Activated T-helper 1 cell treated with anti-CD3 and anti-CD28 coated beads, Interleukin-12 subunit alpha, Interleukin-12 subunit beta, Interleukin-2, Interleukin-4 antibody, amounts not matched to agents 30 ng/mL and 10 ng/mL and 1 ng/mL, durations not matched to agents 14 hours and 24 hours and 36 hours (primary cell): ENCODE data around the gene LVRN. TPM values are rescaled to one million over a fixed set of nuclear protein-coding genes. Genes with fewer than 3 reads are reported as not detected.

Source experiments
- DNase-seq: peaks from one replicate; pipeline ENCODE4 v3.0.0; 2021; ENCODE audit warnings: low spot score
- H3K27ac Mint-ChIP-seq: one replicate; pipeline ENCODE4 v1.8.0; 2021; ENCODE audit warnings: mild to moderate bottlenecking, mixed read lengths
- H3K27me3 Mint-ChIP-seq: one replicate; pipeline ENCODE4 v1.8.0; 2022; ENCODE audit warnings: mild to moderate bottlenecking, moderate library complexity, mixed read lengths; ENCODE audit not compliant: insufficient read depth
- H3K36me3 Mint-ChIP-seq: one replicate; pipeline ENCODE4 v1.8.0; 2021; ENCODE audit warnings: low read depth, mixed read lengths
- H3K4me1 Mint-ChIP-seq: one replicate; pipeline ENCODE4 v1.8.0; 2021; ENCODE audit warnings: low read depth, mixed read lengths
- H3K4me3 Mint-ChIP-seq: one replicate; pipeline ENCODE4 v1.8.0; 2021; ENCODE audit warnings: mild to moderate bottlenecking, moderate library complexity, mixed read lengths
- H3K9me3 Mint-ChIP-seq: one replicate; pipeline ENCODE4 v1.8.0; 2021; ENCODE audit warnings: mixed read lengths
- intact Hi-C: fragments of 100-400 bp; cut with micrococcal nuclease; formaldehyde crosslinking; loops from one replicate; pipeline ENCODE4 v1.15.1; 2024
- total RNA-seq: library from RNA; stranded (reverse); gene quantifications from 2 replicates; pipeline ENCODE4 v1.2.3, GENCODE V29; 2022

LVRN gene
- total RNA-seq, 1 donor from 2014 or later = not detected

DNA sequence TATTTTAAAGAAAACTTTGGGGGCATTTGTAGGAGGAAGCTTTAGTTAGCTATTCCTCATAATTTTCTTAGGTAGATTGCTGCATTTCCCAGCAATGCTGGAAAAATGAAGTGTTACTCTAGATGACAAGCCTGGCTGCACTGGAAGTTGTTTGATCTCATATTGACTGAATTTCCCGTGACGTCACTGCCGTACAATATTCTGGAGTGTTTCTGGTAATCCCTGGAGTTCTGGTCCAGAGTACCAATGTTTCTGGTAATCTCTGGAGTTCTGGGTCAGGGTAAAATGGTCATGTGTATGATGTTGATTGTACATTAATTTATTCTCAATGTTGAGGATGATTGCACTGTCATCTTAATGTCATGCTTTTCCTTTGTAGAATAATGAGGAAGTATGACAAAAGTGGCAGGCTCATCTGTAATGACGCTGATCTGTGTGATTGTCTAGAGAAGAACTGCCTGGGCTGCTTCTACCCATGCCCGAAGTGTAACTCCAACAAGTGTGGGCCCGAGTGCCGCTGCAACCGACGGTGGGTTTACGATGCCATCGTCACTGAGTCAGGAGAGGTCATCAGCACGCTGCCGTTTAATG lies 96.2 kb downstream of the LVRN start:
- intact Hi-C loops = no loop called here
- no peaks in the 10 kb centered on the region for H3K9me3 Mint-ChIP-seq
- DNase-seq = no peak
- no peak overlapping the region for H3K27ac Mint-ChIP-seq
- no peak overlapping the region for H3K4me3 Mint-ChIP-seq
- peaks cover 5% of the 10 kb centered on the region for H3K27me3 Mint-ChIP-seq
- no peaks in the 10 kb centered on the region for H3K36me3 Mint-ChIP-seq
- H3K4me1 Mint-ChIP-seq = no peaks in the 10 kb centered on the region

DNA sequence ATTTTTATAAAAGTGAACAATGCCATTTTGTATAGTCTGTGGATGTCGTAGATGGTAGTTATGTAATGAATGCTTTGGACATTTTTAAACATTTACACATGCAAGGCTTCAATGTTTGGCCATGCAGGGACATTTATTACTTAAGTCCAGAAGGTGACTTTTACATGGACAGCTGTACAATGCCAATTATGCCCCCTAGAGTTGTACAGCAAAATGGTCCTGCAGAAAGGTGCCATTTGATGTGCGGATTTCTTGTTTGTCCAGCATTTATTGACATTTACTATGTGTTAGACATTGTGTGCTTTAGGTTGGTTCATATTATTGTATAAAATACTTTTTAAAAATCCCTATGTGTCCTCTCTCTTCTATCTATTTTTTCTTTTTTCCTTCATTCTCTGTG lies 100.1 kb downstream of the LVRN start:
- H3K4me1 Mint-ChIP-seq = no peaks in the 10 kb centered on the region
- H3K27me3 Mint-ChIP-seq = peaks cover 24% of the 10 kb centered on the region
- H3K9me3 Mint-ChIP-seq = no peaks in the 10 kb centered on the region
- no peak overlapping the region for H3K4me3 Mint-ChIP-seq
- H3K27ac Mint-ChIP-seq = no peak overlapping the region
- intact Hi-C loops = no loop called here
- no peak for DNase-seq
- H3K36me3 Mint-ChIP-seq = no peaks in the 10 kb centered on the region

DNA sequence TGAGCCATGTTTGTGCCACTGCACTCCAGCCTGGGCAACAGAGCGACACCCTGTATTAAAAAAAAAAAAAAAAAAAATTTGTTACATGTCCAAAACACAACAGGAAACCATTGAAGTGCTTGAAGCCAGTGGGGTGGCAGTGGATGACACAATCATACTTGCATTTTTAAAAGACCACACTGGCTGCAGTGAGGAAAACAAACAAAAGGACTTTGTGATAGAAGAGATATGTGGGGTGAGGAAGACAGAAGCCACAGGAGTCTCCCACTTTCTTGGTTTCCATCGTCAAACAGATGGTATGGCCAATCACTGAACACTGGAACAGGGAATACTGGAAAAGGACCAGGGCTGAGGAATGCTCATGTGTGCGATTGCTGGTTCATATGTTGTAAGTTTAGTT lies 101.7 kb downstream of the LVRN start:
- no peaks in the 10 kb centered on the region for H3K36me3 Mint-ChIP-seq
- no peaks in the 10 kb centered on the region for H3K9me3 Mint-ChIP-seq
- H3K27me3 Mint-ChIP-seq = peaks cover 22% of the 10 kb centered on the region
- no peaks in the 10 kb centered on the region for H3K4me1 Mint-ChIP-seq
- no peak for DNase-seq
- H3K27ac Mint-ChIP-seq = no peak overlapping the region
- intact Hi-C loops = no loop called here
- H3K4me3 Mint-ChIP-seq = no peak overlapping the region

DNA sequence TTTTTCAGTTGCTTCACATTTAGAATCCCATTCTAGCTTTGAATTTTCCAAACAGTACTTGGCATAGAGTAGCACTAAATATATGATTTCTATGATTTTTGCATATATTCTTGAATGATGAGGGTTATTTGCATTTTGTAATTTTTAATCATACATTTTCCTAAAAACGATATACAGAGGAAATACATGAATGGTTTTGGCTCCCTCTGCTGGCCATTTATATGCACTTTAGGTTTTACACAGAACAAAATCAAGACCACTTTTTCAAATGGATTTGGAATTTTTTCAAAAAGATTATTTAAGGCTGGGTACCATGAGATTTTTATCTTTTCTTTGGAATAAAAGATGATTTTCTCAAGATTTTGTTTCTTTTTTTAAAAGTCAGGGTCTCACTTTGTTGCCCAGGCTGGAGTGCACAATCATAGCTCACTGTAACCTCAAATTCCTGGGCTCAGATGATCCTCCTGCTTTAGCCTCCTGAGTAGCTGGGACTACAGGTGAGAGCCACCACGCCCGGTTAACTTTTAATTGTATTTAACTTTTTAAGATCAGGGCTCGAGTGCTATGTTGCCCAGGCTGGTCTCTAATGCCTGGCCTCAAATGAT lies 105.9 kb downstream of the LVRN start:
- H3K27ac Mint-ChIP-seq = no peak overlapping the region
- no peaks in the 10 kb centered on the region for H3K9me3 Mint-ChIP-seq
- intact Hi-C loops = loop anchor here (1.0 to 5.0 kb wide), 4 partner anchors 227 to 756 kb away; partner anchors contain the start of genes AP3S1 and ATG12
- peaks cover 43% of the 10 kb centered on the region for H3K27me3 Mint-ChIP-seq
- no peaks in the 10 kb centered on the region for H3K4me1 Mint-ChIP-seq
- peak; percentile 9 for DNase-seq
- H3K36me3 Mint-ChIP-seq = no peaks in the 10 kb centered on the region
- H3K4me3 Mint-ChIP-seq = no peak overlapping the region

DNA sequence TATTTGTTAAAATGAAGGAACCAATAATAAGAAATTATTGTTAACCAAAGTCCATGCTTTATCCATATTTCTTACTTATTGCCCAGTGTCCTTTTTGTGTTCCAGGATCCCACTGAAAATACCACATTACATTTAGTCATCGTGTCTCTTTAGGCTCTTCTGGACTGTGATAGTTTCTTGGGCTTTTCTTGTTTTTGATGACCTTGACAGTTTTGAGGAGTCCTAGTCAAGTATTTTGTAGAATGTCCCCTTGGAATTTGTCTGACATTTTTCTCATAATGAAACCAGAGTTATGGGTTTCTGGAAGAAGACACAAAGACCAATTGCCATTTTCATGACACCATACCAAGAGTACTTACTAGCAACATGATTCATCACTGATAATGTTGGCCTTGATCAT lies 108.9 kb downstream of the LVRN start:
- peaks cover 3% of the 10 kb centered on the region for H3K4me1 Mint-ChIP-seq
- intact Hi-C loops = no loop called here

DNA sequence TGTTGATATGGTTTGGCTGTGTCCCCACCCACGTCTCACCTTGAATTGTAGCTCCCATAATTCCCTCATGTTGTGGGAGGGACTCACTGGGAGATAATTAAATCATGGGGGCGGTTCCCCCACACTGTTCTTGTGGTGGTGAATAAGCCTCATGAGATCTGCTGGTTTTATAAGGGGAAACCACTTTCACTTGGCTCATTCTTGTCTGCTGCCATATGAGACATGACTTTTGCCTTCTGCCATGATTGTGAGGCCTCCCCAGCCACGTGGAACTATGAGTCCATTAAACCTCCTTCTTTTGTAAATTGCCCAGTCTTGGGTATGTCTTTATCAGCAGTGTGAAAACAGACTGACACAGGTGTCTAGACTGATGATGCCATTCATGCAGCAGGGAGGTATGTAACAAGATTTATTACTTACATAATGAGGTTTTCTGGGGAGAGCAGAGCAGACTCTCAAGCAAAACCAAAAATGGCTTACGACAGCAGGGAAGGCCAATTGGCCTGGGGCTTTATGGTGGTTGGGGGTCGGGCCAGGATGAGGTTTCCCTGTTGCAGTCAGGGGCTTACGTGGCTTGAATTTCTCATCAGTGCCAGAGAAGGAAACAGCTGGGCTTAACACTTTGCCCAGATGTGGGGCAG lies 113.0 kb downstream of the LVRN start:
- DNase-seq = no peak
- H3K4me1 Mint-ChIP-seq = peaks cover 13% of the 10 kb centered on the region
- H3K4me3 Mint-ChIP-seq = no peak overlapping the region
- H3K36me3 Mint-ChIP-seq = no peaks in the 10 kb centered on the region
- H3K27ac Mint-ChIP-seq = no peak overlapping the region
- intact Hi-C loops = no loop called here
- no peaks in the 10 kb centered on the region for H3K9me3 Mint-ChIP-seq
- peaks cover 20% of the 10 kb centered on the region for H3K27me3 Mint-ChIP-seq

More for the DNA sequence above, 108.9 kb downstream of the LVRN start:
- Mint-ChIP-seq H3K27me3 (peaks cover 42% of the 10 kb centered on the region), H3K4me3 (no peak overlapping the region), H3K9me3 (no peaks in the 10 kb centered on the region), H3K27ac (no peak overlapping the region), H3K36me3 (no peaks in the 10 kb centered on the region)
- DNase-seq = no peak

DNA sequence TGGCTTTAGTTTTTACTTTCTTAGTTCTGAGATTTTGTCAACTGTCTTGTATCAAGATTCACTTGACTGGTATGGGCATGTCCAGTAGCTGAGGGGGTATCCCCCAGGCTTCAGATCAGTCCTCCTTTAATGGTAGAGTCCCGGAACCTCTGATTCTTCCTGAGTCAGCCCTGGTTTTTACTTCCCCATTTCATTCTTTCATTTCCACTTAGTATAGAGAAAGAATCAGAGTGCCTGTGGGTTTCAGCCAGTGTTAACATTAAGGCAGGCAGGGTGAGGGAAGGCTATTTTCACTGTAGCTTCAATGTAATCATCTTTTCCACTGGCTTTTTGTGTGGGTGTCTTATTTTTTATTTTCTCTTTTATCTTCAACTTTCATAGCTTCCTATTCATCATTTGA lies 114.2 kb downstream of the LVRN start:
- intact Hi-C loops = no loop called here
- Mint-ChIP-seq H3K4me3 (no peak overlapping the region), H3K27ac (no peak overlapping the region), H3K36me3 (no peaks in the 10 kb centered on the region), H3K27me3 (peaks cover 13% of the 10 kb centered on the region), H3K9me3 (no peaks in the 10 kb centered on the region), H3K4me1 (peaks cover 13% of the 10 kb centered on the region)
- DNase-seq = no peak

Other genes with a start within 250 kb of the LVRN start
- 0.49 and 0.66 TPM in 2 replicates for gene CDO1, start 145.8 kb upstream of the LVRN start, total RNA-seq
- 29.6 and 37.4 TPM in 2 replicates for gene ATG12, start 120.9 kb upstream of the LVRN start, total RNA-seq
- gene AP3S1, start 120.5 kb upstream of the LVRN start, total RNA-seq = 49.7 and 53.5 TPM in 2 replicates
- gene ARL14EPL, start 70.0 kb downstream of the LVRN start, total RNA-seq = not detected in 2 replicates
- gene COMMD10, start 122.5 kb downstream of the LVRN start, total RNA-seq = 21.8 and 23.6 TPM in 2 replicates